KMS-11 (cell line): ENCODE measurements around the gene MPV17L2.

Source experiments
- H2AFZ ChIP-seq: fragments of 200-600 bp; sonication (generic); 2 replicates; pipeline ENCODE4 v1.6.1; 2016; ENCODE audit warnings: antibody characterized with exemption, mixed run types, low read depth
- H3K27ac ChIP-seq: fragments of 200-600 bp; sonication (generic); 2 replicates; pipeline ENCODE4 v1.6.1; 2016; ENCODE audit warnings: mild to moderate bottlenecking, mixed run types
- H3K27me3 ChIP-seq: fragments of 200-600 bp; sonication (generic); 2 replicates; pipeline ENCODE4 v1.6.1; 2017; ENCODE audit warnings: mild to moderate bottlenecking, low read depth, mixed run types, moderate library complexity; ENCODE audit not compliant: insufficient read depth
- H3K36me3 ChIP-seq: fragments of 200-600 bp; sonication (generic); 2 replicates; pipeline ENCODE4 v1.6.1; 2017; ENCODE audit warnings: mild to moderate bottlenecking, mixed run types; ENCODE audit not compliant: insufficient read depth
- H3K4me1 ChIP-seq: fragments of 200-600 bp; sonication (generic); 2 replicates; pipeline ENCODE4 v1.6.1; 2016; ENCODE audit warnings: mild to moderate bottlenecking, low read depth, mixed run types; ENCODE audit not compliant: poor library complexity, severe bottlenecking
- H3K4me2 ChIP-seq: fragments of 200-600 bp; sonication (generic); 2 replicates; pipeline ENCODE4 v1.7.0; 2016; ENCODE audit warnings: mild to moderate bottlenecking, mixed run types
- H3K4me3 ChIP-seq: fragments of 200-600 bp; sonication (generic); IDR thresholded peaks from 2 replicates; pipeline ENCODE4 v1.6.1; 2017; ENCODE audit warnings: low read depth, low read length, mixed read lengths; ENCODE audit not compliant: insufficient read depth
- H3K79me2 ChIP-seq: fragments of 200-600 bp; sonication (generic); 2 replicates; pipeline ENCODE4 v1.6.1; 2016; ENCODE audit warnings: low read depth, mixed run types; ENCODE audit not compliant: insufficient read depth
- H3K9ac ChIP-seq: fragments of 200-600 bp; sonication (generic); 2 replicates; pipeline ENCODE4 v1.6.1; 2016; ENCODE audit warnings: mild to moderate bottlenecking, mixed run types
- H4K20me1 ChIP-seq: fragments of 200-600 bp; sonication (generic); 2 replicates; pipeline ENCODE4 v1.6.1; 2016; ENCODE audit warnings: mild to moderate bottlenecking, mixed run types; ENCODE audit not compliant: insufficient read depth
- CTCF ChIP-seq: fragments of 200-600 bp; sonication (generic); conservative IDR thresholded peaks from 2 replicates; pipeline ENCODE4 v1.6.1; 2017; ENCODE audit warnings: low read depth, mild to moderate bottlenecking, antibody characterized with exemption, low read length, moderate library complexity, mixed read lengths

Gene MPV17L2

DNA sequence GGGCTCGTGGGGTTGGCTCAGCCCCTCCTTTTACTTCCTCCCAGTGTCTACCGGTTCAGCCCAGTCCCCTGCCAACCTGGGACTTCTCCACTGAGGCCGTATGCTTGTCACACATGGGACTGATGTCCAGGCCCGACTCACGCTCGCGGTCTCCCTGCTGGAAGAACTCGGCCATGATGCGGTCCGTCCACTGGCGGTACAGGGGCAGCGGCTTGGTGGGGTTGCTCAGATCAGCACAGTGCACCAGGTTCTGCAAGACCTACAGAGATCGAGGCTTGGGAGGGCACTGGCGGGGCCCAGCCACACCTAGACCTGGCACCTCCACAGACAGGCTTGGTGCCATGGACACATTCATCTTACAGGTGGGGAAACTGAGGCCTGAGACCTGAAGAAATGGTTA is 18.7 kb downstream of the MPV17L2 start:
- Histone ChIP-seq H3K27ac (no peak overlapping the region), H3K36me3 (no peaks in the 10 kb centered on the region), H4K20me1 (no peaks in the 10 kb centered on the region), H3K4me3 (no peak overlapping the region), H2AFZ (no peak overlapping the region), H3K79me2 (no peaks in the 10 kb centered on the region), H3K4me1 (no peaks in the 10 kb centered on the region), H3K27me3 (peaks cover 89% of the 10 kb centered on the region), H3K9ac (no peak overlapping the region), H3K4me2 (no peak overlapping the region)
- TF ChIP-seq CTCF = no peak

- Histone ChIP-seq H3K36me3 (no peaks in the 10 kb centered on the region), H3K4me3 (no peak overlapping the region), H2AFZ (no peak overlapping the region), H3K4me2 (no peak overlapping the region), H3K9ac (no peak overlapping the region), H3K27me3 (peaks cover 93% of the 10 kb centered on the region), H4K20me1 (no peaks in the 10 kb centered on the region), H3K4me1 (no peaks in the 10 kb centered on the region), H3K79me2 (no peaks in the 10 kb centered on the region), H3K27ac (no peak overlapping the region)
- TF ChIP-seq CTCF = no peak
Observed at GRCh38 chr19:18214779-18215433, 21.9 kb downstream of the MPV17L2 start.

GRCh38 chr19:18216789-18217188 is 23.8 kb downstream of the MPV17L2 start:
- Histone ChIP-seq H2AFZ (no peak overlapping the region), H3K4me2 (no peak overlapping the region), H3K27ac (no peak overlapping the region), H3K4me3 (no peak overlapping the region), H4K20me1 (no peaks in the 10 kb centered on the region), H3K4me1 (no peaks in the 10 kb centered on the region), H3K79me2 (no peaks in the 10 kb centered on the region), H3K36me3 (no peaks in the 10 kb centered on the region), H3K9ac (no peak overlapping the region), H3K27me3 (peaks cover 85% of the 10 kb centered on the region)
- TF ChIP-seq CTCF = no peak

DNA sequence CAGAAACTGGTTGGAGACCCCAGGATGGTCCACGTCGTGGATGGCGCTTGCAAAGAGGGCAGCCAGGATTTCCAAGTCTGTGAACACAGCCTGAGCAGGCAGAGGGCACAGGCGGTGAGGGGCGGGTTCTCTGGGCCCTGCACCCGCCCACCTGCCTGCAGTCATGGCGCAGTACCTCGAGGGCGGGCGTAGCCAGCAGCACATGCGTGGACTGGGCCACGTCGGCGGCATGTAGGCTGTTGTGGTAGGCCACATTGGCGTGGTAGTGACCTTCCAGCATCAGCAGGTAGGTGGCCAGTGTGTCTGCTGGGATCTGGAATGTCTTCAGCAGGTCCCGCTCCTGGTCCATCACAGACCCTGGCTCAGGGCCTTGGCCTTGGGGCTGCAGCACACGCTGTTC is 25.1 kb downstream of the MPV17L2 start:
- no peak overlapping the region for H3K4me2 ChIP-seq
- TF ChIP-seq CTCF = no peak
- H3K4me3 ChIP-seq = no peak overlapping the region
- H4K20me1 ChIP-seq = no peaks in the 10 kb centered on the region
- no peak overlapping the region for H2AFZ ChIP-seq
- H3K4me1 ChIP-seq = no peaks in the 10 kb centered on the region
- H3K27ac ChIP-seq = no peak overlapping the region
- H3K36me3 ChIP-seq = no peaks in the 10 kb centered on the region
- peaks cover 82% of the 10 kb centered on the region for H3K27me3 ChIP-seq
- no peak overlapping the region for H3K9ac ChIP-seq
- no peaks in the 10 kb centered on the region for H3K79me2 ChIP-seq
